GM21390 (cell line): ENCODE data around the gene CSGALNACT2.

ENCODE experiments used
- ATAC-seq: cut with Tn5 transposase; IDR thresholded peaks from one replicate; pipeline ENCODE4 v1.9.1; 2021; ENCODE audit not compliant: unreplicated experiment

The CSGALNACT2 gene

DNA sequence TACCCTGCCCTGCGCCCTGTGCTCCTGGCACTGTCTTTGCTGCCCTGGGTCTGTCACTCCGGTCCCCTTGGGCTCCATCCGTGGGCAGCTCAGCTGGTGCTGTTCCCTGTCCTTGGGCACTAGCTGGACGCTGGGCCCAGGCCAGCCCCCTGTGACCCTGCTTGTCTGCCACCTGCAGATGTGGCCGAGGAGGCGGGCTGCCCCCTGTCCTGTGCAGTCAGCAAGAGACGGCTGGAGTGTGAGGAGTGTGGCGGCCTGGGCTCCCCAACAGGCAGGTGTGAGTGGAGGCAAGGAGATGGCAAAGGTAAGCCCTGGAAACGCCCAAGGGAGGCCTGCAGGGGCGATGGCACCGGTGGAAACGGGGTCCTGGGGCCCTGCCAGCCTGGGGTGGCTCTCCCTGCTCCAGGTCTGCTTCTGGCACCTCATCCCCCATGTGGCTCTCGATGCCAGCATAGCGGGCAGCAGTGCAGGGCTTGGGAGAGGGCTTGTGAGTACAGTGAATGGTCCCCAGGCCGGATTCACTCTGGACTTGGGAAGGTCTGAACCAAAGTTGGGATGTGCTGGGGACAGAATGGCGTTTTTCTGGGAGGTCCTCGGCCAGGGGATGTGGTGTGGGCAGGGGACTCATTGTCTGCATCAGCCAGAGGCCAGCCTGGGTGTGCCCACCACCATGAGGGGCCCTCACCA is 26.2 kb upstream of the CSGALNACT2 start:
- ATAC-seq: no peak

DNA sequence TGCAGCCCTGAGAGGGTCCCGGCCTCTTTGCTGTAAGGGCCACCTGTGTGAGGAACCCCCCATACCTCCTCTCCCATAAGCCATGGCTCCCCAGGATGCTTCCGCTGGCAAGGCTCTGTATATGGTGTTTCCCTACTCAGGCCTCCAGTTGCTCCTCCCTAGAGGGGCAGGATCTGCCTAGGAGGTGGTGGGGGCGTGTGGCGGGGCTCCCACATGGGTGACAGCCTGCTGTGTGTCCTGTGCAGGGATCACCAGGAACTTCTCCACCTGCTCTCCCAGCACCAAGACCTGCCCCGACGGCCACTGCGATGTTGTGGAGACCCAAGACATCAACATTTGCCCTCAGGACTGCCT is 25.7 kb upstream of the CSGALNACT2 start:
- ATAC-seq: no peak

DNA sequence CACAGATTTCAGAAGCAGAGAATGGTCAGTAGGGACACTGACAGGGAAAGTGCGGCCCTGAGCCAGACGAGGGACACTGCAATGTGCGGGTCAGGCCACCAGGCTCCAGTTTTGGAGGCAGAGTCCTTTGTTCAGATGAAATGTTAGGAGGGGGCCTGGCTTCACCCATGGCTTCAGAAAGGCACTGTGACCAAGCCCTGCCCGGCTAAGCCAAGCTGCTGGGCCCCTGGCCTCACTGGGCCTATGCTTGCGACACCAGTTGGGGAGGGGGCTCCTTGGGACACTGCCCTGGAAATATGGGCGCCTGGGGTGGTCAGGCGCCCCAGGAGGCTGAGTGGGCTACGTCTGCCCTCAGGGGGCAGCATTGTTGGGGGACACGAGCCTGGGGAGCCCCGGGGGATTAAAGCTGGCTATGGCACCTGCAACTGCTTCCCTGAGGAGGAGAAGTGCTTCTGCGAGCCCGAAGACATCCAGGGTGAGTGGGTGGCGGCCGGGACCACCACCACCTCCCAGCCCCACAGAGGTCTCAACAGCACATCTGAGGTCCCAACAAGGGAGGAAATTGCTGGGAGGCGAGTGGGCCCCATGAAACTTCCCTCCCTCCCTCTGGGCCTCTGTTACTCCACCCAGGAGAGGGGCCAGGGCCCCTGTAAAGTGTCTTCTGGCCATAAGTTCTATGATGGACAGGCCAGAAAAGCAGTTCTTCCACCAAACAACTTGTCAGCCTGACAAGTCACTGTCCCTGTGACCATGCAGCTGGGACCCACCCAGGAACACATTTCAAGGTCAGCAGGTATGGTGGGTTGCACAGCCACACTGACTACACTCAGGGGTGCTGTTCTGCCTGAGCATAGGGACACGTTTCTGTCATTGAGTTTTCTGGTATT is 24.8 kb upstream of the CSGALNACT2 start:
- no peak for ATAC-seq

DNA sequence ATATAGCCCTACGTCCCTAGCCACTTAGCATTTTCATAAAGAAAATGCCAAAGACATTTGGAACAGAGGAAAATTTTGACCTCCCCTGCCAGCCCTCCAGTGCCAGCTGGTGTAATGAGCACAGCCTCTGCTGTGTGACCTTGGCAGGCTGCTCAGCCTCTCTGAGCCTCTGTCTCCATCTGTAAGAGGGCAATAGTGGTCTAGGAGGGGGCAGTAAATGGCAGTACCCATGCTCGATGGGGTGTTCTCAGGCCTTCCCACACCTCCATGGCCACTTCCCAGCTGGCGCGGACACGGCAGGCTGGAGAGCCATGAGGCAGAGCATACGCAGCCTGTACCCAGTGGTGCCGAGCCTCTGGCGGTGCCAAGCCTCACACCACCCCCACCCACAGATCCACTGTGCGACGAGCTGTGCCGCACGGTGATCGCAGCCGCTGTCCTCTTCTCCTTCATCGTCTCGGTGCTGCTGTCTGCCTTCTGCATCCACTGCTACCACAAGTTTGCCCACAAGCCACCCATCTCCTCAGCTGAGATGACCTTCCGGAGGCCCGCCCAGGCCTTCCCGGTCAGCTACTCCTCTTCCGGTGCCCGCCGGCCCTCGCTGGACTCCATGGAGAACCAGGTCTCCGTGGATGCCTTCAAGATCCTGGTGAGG is 24.0 kb upstream of the CSGALNACT2 start:
- ATAC-seq: no peak

DNA sequence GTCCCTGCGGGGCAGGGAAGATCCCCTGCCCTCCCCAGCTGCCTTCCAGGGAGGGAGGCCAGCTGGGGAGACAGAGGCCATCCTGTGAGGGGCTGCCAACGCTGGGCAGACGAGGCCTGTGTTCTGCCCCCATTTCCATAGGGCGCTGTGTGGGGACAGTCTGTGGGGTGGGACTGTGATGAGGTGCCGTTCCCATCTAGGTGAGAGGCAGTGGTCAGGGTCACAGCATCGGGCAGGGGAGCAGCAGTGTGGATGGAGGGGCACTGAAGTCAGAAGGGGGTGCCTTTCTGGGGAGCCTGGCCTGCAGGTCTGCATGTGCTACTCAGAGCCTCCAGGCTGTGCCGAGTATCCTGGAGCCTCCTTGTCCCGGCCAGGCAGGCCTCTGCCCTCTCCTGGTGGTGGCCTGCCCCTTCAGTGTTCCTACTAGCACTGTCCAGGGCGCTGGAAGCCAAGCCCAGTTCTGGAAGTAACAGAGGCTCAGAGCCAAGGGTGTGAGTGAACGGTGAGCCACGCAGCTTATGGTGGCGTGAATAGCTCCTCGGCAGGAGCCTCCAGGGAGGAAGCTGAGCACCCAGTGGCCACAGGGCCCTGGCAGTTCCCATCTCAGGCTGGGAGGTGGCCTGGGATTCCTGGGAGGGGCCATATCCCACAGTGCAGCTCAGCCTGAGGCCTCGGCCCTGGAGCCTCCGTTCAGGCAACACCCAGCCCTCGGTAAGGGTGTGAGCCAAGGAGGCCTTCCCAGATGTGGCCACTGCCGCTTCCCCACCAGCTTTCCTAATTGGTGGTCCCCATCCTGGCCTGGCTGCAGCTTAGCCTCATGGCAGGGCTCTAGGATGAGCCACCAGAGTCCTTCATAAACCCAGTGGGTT is 23.3 kb upstream of the CSGALNACT2 start:
- ATAC-seq: no peak

DNA sequence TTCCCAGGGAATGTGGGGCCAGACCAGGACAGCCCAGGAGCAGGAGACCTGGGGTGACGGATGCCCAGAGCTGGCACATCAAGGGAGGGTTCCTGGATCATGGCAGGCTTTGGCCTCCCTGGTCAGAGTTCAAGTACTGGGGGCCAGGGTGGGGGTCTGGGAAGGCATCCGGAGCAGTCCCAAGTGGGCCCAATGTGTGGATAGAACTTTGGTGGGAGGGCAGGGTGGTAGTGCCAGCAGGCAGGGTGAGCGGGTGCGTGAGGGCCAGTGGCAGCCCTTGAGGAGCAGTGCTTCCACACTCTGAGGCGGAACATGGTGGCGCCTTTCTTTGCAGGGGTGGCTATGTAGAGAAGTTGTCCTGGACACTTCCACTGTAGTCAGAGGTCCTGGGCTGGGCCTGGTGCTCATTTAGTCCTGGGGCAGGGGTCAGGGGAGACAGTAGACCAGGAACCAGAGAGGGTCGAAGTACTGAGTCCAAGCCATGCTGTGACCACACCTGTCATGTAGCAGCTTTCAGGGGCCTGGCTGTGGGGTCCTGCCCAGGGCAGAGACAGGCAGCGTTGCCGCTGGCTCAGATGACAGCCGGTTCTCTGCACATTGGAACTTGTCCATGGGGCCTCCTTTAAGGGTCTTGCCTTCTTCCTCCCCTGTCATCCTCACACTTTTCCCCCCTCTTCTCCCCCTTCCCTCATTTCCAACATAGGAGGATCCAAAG is 22.2 kb upstream of the CSGALNACT2 start:
- no peak for ATAC-seq

DNA sequence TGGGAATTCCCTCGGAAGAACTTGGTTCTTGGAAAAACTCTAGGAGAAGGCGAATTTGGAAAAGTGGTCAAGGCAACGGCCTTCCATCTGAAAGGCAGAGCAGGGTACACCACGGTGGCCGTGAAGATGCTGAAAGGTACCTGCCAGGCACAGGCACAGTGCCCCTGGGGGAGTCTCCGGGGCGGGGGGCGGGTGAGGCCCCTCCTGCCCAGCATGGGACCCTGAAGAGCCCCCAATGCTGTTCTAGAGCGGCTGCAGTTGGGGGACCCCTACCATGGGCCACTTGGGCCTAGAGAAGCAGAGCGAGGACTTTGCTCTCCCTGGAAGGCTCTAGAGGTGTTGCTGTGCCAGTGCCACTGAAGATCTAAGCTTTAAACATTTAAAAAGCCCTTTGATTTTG is 21.6 kb upstream of the CSGALNACT2 start:
- no peak for ATAC-seq

DNA sequence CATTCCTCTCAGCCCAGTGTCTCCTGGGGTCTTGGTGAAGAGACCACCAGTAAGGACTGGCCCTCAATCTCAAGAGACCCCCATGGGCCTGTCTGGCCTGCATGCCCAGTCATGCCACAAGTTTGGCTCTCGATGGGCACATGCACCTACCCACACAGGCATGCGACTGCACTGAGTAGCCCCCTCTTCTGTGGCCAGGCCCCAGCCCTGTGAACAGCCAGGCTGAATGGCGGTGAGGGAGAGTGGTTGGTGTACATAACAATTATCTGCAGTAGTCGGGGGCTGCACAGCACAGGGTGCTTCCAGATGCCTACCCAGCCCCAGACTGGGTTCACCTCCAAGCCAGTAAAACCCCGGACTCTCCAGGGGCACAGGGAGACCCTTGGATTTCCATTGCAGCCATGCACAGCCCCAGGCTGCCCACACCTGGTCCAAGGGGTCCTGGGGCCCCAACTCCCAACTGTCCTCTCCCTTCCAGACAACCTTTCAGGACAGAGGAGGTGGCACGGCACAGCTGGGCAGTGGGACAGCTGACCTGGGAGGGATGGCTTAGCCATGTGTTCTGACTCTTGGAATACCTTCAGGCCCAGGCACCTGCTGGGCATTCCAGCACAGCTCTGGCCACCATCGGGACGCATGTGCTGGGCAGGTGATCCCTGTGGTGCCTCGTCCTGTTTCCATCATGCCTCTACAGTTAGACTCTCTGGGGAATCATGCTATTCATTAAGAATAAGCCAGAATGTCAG is 21.0 kb upstream of the CSGALNACT2 start:
- ATAC-seq: no peak

DNA sequence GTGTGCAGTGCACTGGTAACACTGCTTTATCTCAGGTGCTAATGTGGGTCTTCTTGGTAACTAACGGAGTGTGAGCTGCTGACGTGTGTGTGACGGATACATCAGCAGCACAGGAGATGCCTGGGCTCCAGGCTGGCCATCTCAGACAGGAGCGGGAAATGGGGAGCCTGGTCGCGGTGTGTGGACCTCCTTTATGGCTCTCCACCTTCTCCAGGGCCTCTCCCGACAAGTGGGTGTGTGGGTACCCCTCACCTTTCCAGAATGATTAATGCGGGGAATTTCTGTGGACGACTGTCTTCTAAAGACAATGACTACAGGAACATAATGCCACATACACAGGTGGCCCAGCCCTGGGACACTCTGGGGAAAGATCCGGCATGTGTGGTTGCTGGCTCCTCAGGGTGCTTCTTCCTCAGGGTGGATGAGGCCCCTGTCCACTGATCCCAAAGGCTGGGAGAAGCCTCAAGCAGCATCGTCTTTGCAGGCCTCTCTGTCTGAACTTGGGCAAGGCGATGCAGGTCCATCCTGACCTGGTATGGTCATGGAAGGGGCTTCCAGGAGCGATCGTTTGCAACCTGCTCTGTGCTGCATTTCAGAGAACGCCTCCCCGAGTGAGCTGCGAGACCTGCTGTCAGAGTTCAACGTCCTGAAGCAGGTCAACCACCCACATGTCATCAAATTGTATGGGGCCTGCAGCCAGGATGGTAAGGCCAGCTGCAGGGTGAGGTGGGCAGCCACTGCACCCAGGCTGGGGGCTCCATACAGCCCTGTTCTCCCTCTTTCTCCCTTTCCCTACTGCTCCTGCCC is 20.3 kb upstream of the CSGALNACT2 start:
- ATAC-seq: no peak

DNA sequence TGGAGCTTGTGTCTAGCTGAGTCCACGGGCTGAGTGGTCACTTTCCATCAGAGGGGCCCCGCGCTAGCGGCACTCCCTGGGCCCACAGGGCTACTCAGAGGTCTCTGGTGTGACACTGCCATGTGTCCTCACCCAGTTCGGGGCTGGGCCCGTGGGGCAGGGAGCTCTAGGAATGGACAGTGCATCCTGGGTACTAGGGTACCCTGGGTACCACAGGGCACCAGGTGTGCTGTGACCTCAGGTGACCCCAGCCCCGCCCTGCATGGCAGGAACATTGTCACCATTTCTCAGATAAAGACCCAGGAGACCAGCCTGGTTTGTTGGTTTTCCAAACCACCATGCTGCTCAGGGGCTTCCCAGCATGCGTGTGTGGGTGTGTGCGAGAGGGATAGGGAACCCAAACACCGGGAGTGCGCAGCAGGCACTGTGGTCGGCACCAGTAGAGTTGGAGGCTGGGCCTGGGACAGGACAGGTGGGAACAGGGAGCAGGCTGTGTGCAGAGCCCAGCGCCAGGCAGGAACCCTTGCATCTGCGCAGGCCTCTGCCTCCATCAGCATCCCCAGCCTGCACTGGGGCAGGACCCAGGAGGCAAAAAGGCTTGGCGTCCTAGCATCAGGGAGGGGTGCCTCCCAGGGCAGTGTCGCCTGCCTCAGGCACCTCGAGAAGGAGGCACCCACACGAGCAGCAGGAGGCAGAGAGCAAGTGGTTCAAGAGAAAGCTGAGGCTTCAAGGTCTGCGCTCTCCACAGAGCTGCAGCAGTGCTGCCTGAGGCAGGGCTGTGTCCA is 19.4 kb upstream of the CSGALNACT2 start:
- no peak for ATAC-seq

DNA sequence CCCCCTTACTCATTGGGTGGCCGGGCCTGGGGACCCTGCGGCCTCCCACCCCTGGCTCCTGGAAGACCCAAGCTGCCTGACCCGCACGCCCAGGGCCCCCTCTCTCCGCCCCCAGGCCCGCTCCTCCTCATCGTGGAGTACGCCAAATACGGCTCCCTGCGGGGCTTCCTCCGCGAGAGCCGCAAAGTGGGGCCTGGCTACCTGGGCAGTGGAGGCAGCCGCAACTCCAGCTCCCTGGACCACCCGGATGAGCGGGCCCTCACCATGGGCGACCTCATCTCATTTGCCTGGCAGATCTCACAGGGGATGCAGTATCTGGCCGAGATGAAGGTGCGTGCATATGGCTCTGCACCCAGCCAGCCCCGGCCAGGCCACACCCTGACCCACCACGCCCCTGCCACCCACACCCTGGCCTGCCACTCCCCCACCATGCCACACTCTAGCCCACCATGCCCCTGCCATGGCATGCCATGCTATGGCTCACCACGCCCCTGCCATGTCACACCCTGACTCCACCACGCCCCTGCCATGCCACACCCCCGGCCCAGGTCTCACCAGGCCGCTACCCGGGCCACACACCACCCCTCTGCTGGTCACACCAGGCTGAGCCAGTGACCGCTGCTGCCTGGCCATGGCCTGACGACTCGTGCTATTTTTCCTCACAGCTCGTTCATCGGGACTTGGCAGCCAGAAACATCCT is 18.7 kb upstream of the CSGALNACT2 start:
- no peak for ATAC-seq

DNA sequence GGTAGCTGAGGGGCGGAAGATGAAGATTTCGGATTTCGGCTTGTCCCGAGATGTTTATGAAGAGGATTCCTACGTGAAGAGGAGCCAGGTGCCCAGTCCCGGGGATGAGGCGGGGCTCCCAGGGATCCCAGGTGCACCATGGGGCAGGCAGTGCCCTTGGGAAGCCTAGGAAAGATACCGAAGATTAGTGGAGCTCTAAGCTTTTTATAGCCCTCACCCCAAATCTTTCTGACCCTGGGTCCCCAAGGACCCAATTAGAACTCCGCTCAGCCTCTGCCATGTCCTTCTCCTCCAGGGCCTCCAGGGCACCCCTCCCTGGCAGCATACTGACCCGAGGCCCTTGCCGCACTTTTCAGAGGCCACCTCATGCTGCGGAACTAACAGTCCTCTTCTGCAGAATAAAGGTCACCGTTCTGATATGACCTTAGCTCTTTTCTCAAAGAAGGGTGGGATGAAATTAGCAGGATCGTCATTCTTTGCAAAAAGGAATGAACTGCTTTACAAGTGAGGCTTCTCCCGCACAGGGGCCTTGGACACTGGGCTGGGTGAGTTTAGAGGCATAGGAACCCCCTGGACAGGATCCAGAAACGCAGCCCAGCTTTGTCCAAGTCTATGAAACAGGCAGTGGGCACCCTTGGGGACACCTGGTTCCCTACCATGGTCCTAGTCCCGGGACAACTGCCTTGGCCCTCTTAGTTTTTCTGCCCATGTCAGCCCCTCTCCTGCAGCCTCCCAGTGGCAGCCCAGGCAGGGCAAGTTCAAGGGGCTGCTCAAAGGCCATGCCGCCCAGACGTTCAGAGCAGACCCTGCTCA is 17.9 kb upstream of the CSGALNACT2 start:
- peak; percentile 13 for ATAC-seq

DNA sequence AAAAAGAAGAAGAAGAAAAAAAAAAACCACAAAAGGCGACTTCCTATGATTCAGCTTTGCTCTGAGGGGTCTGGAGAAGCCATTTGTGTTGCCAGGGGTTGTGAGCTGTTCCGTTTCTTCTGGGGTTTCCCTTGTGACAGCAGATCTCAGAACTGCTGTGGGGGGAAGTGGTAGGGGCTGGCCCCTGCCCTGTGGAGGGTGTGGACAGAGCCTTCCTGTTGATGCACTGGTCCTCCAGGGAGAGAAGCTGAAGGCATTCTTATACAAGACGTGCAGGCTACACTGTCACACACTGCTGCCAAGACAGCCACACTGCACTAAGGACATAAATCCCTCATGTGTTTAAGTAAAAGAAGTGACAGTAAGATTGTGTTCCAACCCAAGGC is 17.3 kb upstream of the CSGALNACT2 start:
- ATAC-seq: peak; percentile 90

DNA sequence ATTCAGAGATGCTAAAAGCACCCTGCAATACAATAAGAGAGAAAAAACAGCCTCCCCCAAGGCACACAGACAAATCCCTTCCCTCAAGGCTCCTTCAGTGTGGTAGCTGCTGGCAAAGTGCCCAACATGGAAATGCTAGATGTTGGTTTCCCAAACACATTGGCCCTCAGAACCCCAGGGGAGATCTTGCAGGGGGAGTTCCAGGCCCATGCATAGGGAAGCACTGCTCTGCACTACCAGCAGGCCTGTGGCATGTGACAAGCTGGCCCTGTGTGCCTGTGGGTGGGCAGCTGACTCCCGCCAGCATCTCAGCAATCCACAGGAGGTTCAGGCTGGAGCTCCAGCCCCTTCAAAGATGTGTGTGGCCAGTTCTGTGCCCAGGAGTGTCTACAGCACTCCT is 16.8 kb upstream of the CSGALNACT2 start:
- no peak for ATAC-seq

DNA sequence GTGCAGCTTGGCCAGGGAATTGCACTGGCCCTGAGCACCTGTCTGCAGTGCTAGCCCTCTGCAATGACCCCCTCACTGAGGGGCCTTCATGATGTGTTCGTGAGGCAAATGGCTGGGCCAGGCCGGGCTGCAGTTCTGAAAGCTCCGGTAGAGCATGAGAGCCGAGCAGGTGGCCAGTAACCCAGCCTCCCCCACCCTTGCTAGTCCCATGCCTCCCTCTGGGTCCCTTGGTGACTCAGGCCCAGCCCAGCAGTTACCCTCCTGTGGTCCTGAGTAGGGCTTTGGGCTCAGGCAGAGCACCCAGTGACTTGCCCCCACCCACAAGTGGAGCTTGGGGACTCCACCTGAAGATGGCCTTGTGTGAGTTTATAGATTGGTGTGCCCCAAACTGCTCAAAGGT is 16.1 kb upstream of the CSGALNACT2 start:
- ATAC-seq: no peak

DNA sequence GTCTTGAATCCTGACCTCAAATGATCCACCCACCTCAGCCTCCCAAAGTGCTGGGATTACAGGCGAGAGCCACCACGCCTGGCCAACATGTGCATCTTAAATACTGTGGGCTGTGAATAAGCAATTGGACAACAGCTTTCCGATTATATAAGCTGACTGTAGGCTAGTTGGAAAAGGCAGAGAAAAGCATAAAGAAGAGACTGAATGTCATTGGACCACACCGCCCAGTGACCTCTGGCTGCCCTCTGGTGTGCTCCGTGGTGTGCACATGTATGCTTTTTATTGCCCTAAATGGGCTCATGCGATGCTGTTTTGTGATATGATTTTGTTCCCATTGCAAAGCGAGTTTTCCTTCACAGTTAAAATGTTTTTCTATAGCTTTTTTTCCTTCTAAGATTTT is 15.4 kb upstream of the CSGALNACT2 start:
- ATAC-seq: no peak
